OCI-LY3 (cell line): Measurements from ENCODE around the gene GSTO2.

Experiments used
- EZH2phosphoT487 ChIP-seq: fragments of 200-600 bp; shearing (Covaris generic); IDR thresholded peaks from 2 replicates; pipeline ENCODE4 v1.6.1; 2018; ENCODE audit warnings: antibody characterized with exemption, mixed run types, low read depth
- TF ChIP-seq, protein P1 (sequence below): fragments of 200-600, 300-600 bp; sonication (generic); IDR thresholded peaks from 2 replicates; pipeline ENCODE4 v1.5.1; 2014; ENCODE audit warnings: antibody characterized with exemption, low read length, low read depth

DNA sequence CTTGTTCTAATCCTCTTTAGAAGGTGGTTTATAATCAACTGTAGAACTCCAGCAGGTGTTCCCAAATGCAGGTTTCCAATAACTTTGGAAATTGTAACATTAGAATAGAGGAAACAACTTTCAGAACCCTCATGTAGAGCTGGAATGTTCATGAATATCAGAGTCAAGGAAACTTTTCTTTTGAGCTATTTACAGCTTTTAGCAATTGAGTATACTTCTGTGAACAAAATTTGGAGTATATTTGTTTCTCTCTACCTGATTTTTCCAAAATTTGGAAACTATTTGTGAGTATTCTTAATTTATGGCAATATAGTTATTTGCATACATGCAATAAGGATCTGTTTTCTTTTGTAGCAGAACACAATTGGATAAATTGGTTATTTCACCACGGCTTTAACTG is 34.0 kb upstream of the GSTO2 start:
- TF ChIP-seq, protein P1, sequence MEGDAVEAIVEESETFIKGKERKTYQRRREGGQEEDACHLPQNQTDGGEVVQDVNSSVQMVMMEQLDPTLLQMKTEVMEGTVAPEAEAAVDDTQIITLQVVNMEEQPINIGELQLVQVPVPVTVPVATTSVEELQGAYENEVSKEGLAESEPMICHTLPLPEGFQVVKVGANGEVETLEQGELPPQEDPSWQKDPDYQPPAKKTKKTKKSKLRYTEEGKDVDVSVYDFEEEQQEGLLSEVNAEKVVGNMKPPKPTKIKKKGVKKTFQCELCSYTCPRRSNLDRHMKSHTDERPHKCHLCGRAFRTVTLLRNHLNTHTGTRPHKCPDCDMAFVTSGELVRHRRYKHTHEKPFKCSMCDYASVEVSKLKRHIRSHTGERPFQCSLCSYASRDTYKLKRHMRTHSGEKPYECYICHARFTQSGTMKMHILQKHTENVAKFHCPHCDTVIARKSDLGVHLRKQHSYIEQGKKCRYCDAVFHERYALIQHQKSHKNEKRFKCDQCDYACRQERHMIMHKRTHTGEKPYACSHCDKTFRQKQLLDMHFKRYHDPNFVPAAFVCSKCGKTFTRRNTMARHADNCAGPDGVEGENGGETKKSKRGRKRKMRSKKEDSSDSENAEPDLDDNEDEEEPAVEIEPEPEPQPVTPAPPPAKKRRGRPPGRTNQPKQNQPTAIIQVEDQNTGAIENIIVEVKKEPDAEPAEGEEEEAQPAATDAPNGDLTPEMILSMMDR, result no peak
- TF ChIP-seq EZH2phosphoT487, result no peak
